Astrocyte of the cerebellum (primary cell): Measurements from ENCODE around the gene AASDHPPT.
A peak's percentile ranks its signal among the peaks of the same experiment; 100 is the strongest.

ENCODE experiments used
- DNase-seq: peaks from one replicate; pipeline ENCODE4 v3.0.0-alpha.2; 2011; ENCODE audit warnings: low read depth
- H3K4me3 ChIP-seq: 2 replicates; pipeline ENCODE4 v1.5.1; 2011; ENCODE audit warnings: mild to moderate bottlenecking, low read depth, low read length, moderate library complexity
- in situ Hi-C: cut with HindIII; loops from 2 replicates; pipeline ENCODE4 v1.10.0; 2017; ENCODE audit warnings: low sequenced_read_pairs
- TF ChIP-seq, protein P1 (sequence below): IDR thresholded peaks from 2 replicates; pipeline ENCODE4 v1.5.1; 2012; ENCODE audit warnings: low read length, low read depth, moderate library complexity, mild to moderate bottlenecking; ENCODE audit errors: missing control alignments

The AASDHPPT gene

GRCh38 chr11:106082096-106082495 lies 4.6 kb downstream of the AASDHPPT start:
- DNase-seq = no peak
- TF ChIP-seq, protein P1, sequence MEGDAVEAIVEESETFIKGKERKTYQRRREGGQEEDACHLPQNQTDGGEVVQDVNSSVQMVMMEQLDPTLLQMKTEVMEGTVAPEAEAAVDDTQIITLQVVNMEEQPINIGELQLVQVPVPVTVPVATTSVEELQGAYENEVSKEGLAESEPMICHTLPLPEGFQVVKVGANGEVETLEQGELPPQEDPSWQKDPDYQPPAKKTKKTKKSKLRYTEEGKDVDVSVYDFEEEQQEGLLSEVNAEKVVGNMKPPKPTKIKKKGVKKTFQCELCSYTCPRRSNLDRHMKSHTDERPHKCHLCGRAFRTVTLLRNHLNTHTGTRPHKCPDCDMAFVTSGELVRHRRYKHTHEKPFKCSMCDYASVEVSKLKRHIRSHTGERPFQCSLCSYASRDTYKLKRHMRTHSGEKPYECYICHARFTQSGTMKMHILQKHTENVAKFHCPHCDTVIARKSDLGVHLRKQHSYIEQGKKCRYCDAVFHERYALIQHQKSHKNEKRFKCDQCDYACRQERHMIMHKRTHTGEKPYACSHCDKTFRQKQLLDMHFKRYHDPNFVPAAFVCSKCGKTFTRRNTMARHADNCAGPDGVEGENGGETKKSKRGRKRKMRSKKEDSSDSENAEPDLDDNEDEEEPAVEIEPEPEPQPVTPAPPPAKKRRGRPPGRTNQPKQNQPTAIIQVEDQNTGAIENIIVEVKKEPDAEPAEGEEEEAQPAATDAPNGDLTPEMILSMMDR = no peak
- no peak overlapping the region for H3K4me3 ChIP-seq
- in situ Hi-C loops = no loop called here

DNA sequence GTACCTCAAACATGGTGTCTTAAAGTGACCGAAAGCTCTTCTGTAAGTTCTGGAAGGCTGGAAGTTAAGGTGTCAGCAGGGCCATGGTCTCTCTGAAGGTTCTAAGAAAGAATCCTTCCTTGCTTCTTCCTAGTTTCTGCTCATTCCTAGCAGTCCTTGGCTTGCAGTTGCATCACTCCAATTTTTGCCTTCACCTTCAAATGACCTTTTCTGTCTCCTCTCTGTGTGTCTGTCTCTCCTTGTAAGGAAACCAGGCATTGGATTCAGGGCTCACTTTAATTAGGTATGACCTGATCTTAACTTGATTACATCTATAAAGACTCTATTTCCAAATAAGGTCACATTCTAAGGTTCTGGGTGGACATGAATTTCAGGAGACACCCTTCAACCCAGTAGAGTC lies 8.7 kb downstream of the AASDHPPT start:
- in situ Hi-C loops = no loop called here
- DNase-seq = no peak
- TF ChIP-seq, protein P1 = no peak
- H3K4me3 ChIP-seq = no peak overlapping the region

DNA sequence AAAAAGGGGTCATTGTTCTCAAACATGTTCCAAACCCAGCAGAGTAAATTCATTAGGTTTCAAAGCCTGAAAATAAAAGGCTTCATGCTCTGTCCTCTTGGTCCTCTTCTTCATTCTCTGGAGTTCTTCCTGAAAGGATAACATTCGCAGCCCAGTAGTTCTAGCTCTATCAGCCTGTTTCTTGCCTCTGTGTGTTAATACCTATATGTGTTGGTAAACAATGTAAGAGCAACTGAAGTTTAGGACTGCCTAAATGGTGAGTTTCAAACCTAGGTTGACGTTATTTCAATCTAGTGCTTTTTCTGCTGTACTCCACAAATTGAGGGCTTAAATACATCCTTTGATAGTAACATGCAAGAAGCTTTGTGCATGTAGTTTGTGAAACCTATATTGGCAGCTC lies 9.4 kb downstream of the AASDHPPT start:
- TF ChIP-seq, protein P1 = no peak
- DNase-seq = no peak
- in situ Hi-C loops = no loop called here
- H3K4me3 ChIP-seq = no peak overlapping the region

- TF ChIP-seq, protein P1 = peak; percentile 88
- in situ Hi-C loops = no loop called here
- H3K4me3 ChIP-seq = no peak overlapping the region
- DNase-seq = peak; percentile 51
Observed at GRCh38 chr11:106087815-106088435, 10.5 kb downstream of the AASDHPPT start.

DNA sequence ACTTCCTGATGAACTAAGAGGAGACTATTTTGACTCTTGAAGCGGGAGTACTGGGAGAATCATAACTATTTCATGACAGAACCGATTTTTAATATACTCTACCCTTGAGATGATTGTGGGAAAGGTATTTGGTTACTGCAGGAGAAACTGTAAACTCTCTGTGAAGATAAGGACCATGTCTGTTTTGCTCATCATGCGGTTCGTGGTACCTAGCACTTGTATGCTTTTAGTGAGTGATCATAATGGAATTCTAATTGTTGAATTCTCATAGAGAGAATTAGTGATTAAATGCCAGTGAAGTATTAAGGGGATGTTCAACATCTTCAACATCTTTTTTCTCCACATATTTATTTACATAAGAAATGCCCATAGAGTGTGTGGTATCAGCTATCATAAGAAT lies 11.4 kb downstream of the AASDHPPT start:
- no peak overlapping the region for H3K4me3 ChIP-seq
- TF ChIP-seq, protein P1 = no peak
- no peak for DNase-seq
- in situ Hi-C loops = no loop called here

DNA sequence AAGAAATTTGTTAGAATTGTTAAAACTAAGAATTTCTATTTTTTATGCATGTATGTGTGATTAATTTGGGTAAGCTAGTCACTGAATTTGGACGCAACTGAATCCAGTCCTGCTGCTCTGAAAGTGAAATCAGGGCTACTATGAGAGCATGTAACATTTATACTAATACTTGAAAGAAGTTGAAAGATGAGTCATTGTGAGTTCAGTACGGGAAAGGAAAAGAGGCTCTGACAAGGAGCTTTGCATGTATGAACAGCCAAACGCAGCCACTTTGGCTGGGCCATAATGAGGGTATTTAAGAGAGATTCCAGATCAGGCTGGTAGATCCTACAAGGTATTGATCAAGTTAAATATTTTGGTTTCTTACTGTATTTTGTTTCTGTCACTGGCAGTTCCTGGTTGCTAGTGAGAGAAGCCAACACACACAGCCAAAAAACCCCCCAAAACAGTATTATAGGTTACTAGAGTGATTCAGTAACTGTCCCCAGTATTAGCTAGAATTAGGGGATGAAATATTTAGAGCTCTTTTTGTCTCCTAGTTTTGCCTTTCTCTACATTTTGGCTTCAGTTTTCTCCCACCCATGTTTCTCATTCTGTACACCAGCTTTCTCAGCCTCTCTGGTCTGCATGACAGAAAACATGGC lies 14.1 kb downstream of the AASDHPPT start:
- no peak overlapping the region for H3K4me3 ChIP-seq
- DNase-seq = peak; percentile 57
- in situ Hi-C loops = no loop called here
- TF ChIP-seq, protein P1 = no peak

DNA sequence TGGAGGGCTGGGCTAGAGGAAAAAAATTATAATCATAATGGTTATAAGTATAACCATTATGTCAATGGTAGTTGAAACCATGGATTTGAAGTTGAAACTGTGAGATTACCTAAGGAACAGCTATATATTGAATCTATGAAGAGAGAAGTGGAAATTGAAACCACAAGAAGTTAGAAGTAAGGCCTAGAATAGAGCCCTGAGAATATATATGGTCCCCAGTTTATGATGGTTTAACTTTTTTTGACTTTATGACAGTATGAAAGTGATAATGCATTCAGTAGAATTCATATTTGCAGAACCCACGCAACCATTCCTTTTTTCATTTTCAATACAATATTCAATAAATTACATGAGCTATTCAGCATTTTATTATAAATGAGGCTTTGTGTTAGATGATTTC lies 15.0 kb downstream of the AASDHPPT start:
- in situ Hi-C loops = no loop called here
- TF ChIP-seq, protein P1 = no peak
- no peak overlapping the region for H3K4me3 ChIP-seq

More for the DNA sequence above, 15.0 kb downstream of the AASDHPPT start:
- no peak for DNase-seq
